SK-N-MC (cell line): ENCODE results near the gene NCKAP5.
A peak's percentile ranks its signal among the peaks of the same experiment; 100 is the strongest.

ENCODE experiments used
- DNase-seq: peaks from one replicate; pipeline ENCODE4 v3.0.0-alpha.2; 2011; ENCODE audit warnings: low read depth, low spot score
- H3K27ac ChIP-seq: fragments of 200-600 bp; sonication (generic); 2 replicates; pipeline ENCODE4 v1.5.1; 2016; ENCODE audit warnings: mixed run types
- H3K36me3 ChIP-seq: fragments of 200-600 bp; sonication (generic); 2 replicates; pipeline ENCODE4 v1.6.1; 2017; ENCODE audit warnings: antibody characterized with exemption, low read length, mixed read lengths; ENCODE audit not compliant: insufficient read depth
- H3K4me3 ChIP-seq: fragments of 200-600 bp; sonication (generic); 2 replicates; pipeline ENCODE4 v1.5.1; 2016
- H3K9ac ChIP-seq: fragments of 200-600 bp; sonication (generic); 2 replicates; pipeline ENCODE4 v1.8.0; 2017; ENCODE audit warnings: mixed run types, mixed read lengths; ENCODE audit not compliant: insufficient read length
- H3K9me3 ChIP-seq: fragments of 200-600 bp; sonication (generic); 2 replicates; pipeline ENCODE4 v1.6.1; 2017; ENCODE audit warnings: low read depth, mild to moderate bottlenecking, antibody characterized with exemption, low read length, moderate library complexity, mixed read lengths
- EZH2 ChIP-seq: fragments of 200-600 bp; sonication (generic); IDR thresholded peaks from one replicate; pipeline ENCODE4 v1.6.1; 2017; ENCODE audit warnings: antibody characterized with exemption
- FOXP2 ChIP-seq: optimal IDR thresholded peaks from 2 replicates; pipeline ENCODE3; 2011; ENCODE audit warnings: mild to moderate bottlenecking, moderate library complexity; ENCODE audit not compliant: insufficient read depth; ENCODE audit errors: extremely low read length, control extremely low read depth
- POLR2AphosphoS5 ChIP-seq: IDR thresholded peaks from 2 replicates; pipeline ENCODE4 v1.6.1; 2012; ENCODE audit warnings: mild to moderate bottlenecking, low read depth, low read length, borderline replicate concordance

Gene NCKAP5

DNA sequence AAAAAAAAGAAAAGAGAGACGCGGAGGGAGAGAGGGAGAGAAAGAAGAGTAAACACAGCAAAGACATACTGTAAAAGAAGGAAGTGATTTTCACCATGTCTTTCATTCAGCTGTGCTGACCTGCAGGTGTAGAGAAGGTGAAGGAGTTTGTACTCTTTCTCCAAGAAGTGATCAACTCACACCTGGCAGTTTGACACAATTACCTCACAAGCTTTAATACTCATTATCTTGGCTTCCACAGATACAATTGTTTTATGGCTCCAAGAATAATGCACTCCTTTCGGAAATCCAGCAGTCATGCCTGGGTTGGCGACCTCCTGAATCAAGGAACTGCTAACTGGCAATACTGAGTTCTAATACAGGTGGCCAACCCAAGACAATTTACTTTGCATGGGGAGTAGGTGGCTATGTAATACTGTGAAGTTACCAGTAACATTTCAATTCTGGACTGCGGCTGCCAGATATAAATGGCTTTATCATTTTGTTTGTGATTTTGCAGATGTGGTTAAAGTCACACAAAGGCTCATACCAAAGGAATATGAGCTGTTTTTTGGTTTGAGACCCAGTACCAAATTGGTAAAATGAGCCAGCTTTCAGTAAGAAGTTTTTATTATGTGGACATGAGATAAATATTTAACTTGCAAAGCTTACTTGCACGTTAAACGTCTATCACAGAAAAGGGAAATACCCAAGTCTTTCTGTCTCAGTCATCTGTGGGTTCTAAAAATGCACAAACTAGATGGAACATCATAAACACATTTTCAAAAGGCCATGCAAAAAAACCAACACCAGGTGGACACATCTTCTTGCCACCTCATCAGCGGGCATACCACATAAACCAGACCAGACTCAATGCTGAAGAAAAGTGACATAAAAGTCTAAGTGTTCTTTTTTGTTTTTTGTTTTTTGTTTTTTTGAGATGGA lies 69.3 kb downstream of the NCKAP5 start:
- DNase-seq: no peak
- Histone ChIP-seq H3K9ac (peak overlapping the region; percentile 75), H3K27ac (peak overlapping the region; percentile 100), H3K9me3 (no peaks in the 10 kb centered on the region), H3K36me3 (peaks cover 8% of the 10 kb centered on the region; the same call in 1 of the 2 replicates), H3K4me3 (peak overlapping the region; percentile 34)
- TF ChIP-seq POLR2AphosphoS5 (0 out of 2 replicates have a peak, but pooled peaks have one; percentile 20), EZH2 (no peak)

DNA sequence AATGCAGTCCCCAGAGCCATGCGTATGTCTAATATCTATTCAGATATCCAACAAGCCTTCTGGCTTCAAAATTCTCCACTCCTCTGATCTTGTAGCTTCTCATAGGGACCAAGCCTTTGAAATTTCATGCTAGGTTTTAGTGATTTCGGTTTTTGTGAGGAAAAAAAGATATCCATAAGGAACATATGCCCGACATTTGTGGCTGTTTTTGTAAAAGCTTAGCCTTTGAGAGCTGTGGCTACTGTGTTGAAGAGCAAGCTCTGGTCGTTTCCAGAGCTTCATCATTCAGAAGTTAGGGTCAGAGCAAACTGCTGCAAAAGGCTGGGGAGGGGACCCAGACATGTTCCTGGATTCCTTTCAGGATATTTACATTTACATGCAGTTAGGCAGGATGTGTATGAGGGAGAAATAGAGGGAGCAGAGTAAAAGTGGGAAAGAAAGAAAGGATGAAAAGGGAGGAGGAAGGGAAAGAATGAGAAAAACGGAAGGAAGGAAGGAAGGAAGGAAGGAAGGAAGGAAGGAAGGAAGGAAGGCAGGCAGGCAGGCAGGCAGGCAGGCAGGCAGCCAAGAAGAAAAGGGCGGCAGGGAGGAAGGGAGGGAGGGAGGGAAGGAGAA lies 70.2 kb downstream of the NCKAP5 start:
- Histone ChIP-seq H3K27ac (peak overlapping the region; percentile 100), H3K9me3 (no peaks in the 10 kb centered on the region), H3K36me3 (peaks cover 8% of the 10 kb centered on the region; the same call in 1 of the 2 replicates), H3K4me3 (peak overlapping the region; percentile 66), H3K9ac (peak overlapping the region; percentile 93)
- TF ChIP-seq POLR2AphosphoS5 (0 out of 2 replicates have a peak, but pooled peaks have one; percentile 34), EZH2 (no peak), FOXP2 (no peak)
- DNase-seq: peak; percentile 97

DNA sequence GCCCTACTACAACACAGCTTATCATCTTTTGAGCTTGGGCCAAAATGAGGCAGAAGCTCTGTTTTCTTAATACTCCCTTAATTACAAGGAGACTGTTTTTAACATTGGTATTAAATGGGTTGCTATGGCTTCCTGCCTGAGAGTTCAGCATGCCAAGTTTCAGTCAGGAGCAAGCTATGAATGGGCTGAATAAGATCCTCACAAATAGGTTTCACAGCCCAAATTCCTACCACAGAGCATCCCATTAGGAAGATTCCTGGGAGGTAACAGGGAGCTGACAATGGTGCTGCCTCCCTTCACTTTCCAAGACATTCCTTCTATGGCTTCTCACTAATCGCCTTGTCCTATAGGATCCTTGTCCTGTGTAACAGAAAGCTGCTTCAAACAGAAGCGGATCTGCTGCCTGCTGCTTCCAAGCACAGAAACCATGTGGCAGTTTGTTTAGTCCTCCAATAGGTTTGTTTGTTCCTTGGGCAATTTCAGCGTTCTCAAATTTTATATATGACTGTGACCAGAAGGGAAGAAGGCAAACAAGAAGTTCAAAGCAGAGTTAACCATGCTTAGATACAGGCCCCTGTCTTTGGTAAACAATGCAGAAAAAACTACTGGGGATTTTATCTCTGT lies 70.9 kb downstream of the NCKAP5 start:
- Histone ChIP-seq H3K9ac (peak overlapping the region; percentile 93), H3K36me3 (peaks cover 8% of the 10 kb centered on the region; the same call in 1 of the 2 replicates), H3K9me3 (no peaks in the 10 kb centered on the region), H3K4me3 (peak overlapping the region; percentile 66), H3K27ac (peak overlapping the region; percentile 100)
- no peak for DNase-seq
- no peak for TF ChIP-seq EZH2
- no peak for TF ChIP-seq FOXP2
- TF ChIP-seq POLR2AphosphoS5: 0 out of 2 replicates have a peak, but pooled peaks have one; percentile 23

DNA sequence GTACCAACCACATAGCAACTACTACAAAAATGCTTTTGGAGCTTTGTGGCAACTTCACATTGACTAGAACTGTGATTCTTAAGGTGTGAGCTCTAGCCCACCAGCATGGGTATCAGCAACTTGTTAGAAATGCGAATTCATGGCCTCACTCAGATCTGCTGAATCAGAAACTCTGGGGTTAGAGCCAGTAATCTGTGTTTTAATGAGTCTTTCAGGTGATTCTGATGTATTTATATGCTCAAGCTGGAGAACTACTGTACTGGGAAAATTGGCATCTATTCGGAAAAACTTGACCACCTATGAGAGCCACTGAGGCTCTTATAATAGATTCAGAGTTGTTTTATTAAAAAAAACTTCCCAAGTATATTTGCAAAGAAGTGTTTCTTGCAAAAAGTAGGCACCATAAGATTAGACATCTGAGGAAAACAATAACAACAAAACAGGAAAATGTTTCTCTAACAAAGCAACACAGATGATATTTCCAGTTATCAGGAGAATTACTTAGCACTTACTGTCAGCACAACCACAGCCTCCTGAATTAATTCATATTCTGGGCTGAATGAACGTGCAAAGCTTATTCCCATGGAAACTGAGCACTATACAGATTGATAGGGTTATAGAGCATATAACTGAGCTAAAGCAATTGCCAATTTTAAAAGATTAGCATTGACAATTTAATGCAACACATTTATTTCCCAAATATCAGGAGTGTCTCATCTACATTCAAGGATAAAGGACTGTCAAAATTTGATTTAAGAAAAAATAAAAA lies 71.6 kb downstream of the NCKAP5 start:
- peak overlapping the region; percentile 93 for H3K9ac ChIP-seq
- no peak for TF ChIP-seq FOXP2
- TF ChIP-seq POLR2AphosphoS5: no peak
- TF ChIP-seq EZH2: no peak
- no peak for DNase-seq
- peak overlapping the region; percentile 66 for H3K4me3 ChIP-seq
- peak overlapping the region; percentile 100 for H3K27ac ChIP-seq
- H3K9me3 ChIP-seq: no peaks in the 10 kb centered on the region
- peaks cover 8% of the 10 kb centered on the region; the same call in 1 of the 2 replicates for H3K36me3 ChIP-seq

DNA sequence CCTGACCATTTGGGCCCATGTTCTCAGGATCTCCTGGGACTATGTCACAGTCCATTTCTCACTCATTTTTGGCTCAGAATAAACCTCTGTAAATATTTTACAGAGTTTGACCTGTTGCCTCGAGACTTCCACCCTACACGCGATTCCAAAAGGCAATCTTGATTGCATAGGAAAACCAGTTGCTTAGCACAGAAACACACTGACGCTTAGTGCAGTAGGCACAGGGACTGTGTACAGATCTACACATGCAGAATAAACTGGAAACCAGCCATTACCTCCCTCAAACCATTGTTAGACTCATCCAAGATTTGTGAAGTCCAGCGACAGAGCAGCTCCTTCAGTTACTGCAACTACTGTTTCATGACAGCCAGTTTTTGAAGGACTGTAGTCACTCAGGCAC lies 73.0 kb downstream of the NCKAP5 start:
- Histone ChIP-seq H3K4me3 (no peak overlapping the region), H3K27ac (peak overlapping the region; percentile 100), H3K9ac (peak overlapping the region; percentile 93), H3K9me3 (no peaks in the 10 kb centered on the region), H3K36me3 (peaks cover 8% of the 10 kb centered on the region; the same call in 1 of the 2 replicates)
- no peak for DNase-seq
- TF ChIP-seq FOXP2: no peak
- no peak for TF ChIP-seq EZH2
- no peak for TF ChIP-seq POLR2AphosphoS5

- H3K4me3 ChIP-seq: no peak overlapping the region
- TF ChIP-seq EZH2 (no peak), POLR2AphosphoS5 (no peak), FOXP2 (no peak)
- no peak for DNase-seq
- H3K27ac ChIP-seq: no peak overlapping the region
- H3K36me3 ChIP-seq: peaks cover 8% of the 10 kb centered on the region; the same call in 1 of the 2 replicates
- H3K9ac ChIP-seq: no peak overlapping the region
- H3K9me3 ChIP-seq: no peaks in the 10 kb centered on the region
Measured at GRCh38 chr2:133492719-133493380, 75.4 kb downstream of the NCKAP5 start.

DNA sequence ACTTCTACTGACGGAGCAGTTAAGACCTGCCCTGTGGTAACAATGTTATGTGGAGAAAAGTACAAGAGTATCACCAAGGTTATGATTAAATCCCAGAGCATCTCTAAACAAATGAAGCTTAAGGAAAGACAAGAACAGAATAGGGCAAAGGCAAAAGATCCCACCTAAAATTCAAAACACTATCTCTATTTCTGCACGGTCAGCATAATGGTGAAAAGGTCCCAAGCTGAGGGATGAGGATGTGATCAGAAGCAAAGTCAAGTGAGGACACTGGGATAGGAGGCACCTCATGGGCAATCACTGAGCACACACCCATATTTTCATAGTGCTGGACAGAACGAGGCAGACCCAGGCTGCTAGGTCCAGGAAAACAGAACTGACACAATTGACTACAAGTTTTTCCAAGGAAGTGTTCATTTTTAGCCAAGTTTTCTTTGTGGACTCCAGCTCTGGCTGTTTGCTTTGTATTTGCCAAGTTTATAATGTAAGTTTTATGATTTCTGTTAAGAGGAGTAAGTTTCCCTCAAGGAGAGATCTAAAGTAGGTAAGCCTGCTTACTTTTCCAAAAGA lies 77.8 kb downstream of the NCKAP5 start:
- no peak for TF ChIP-seq FOXP2
- TF ChIP-seq POLR2AphosphoS5: no peak
- TF ChIP-seq EZH2: no peak
- Histone ChIP-seq H3K4me3 (no peak overlapping the region), H3K9ac (no peak overlapping the region), H3K27ac (0 out of 2 replicates have a peak overlapping the region, but pooled peaks have one; percentile 43), H3K36me3 (peaks cover 8% of the 10 kb centered on the region; the same call in 1 of the 2 replicates), H3K9me3 (no peaks in the 10 kb centered on the region)
- DNase-seq: no peak
